HEK293 (cell line): Measurements from ENCODE around the gene ACACB.

Experiments used
- AEBP2 ChIP-seq: fragments of 450-650 bp; formaldehyde crosslinking; IDR thresholded peaks from 2 replicates; pipeline ENCODE4 v1.5.1; 2016; ENCODE audit warnings: missing biosample characterization, missing genetic modification characterization, borderline replicate concordance
- ATF2 ChIP-seq: fragments of 450-650 bp; formaldehyde crosslinking; IDR thresholded peaks from 2 replicates; pipeline ENCODE4 v1.5.1; 2016; ENCODE audit warnings: missing biosample characterization, missing genetic modification characterization, low read depth
- GFI1B ChIP-seq: fragments of 450-650 bp; formaldehyde crosslinking; IDR thresholded peaks from 2 replicates; pipeline ENCODE4 v1.5.1; 2016; ENCODE audit warnings: missing biosample characterization, missing genetic modification characterization
- GLI4 ChIP-seq: fragments of 450-650 bp; formaldehyde crosslinking; IDR thresholded peaks from 2 replicates; pipeline ENCODE4 v1.5.1; 2016; ENCODE audit warnings: missing biosample characterization, missing genetic modification characterization
- GLIS2 ChIP-seq: fragments of 450-650 bp; formaldehyde crosslinking; IDR thresholded peaks from 2 replicates; pipeline ENCODE4 v1.5.1; 2016; ENCODE audit warnings: missing biosample characterization, missing genetic modification characterization
- MZF1 ChIP-seq: fragments of 450-650 bp; formaldehyde crosslinking; IDR thresholded peaks from 2 replicates; pipeline ENCODE4 v1.5.1; 2017; ENCODE audit warnings: missing biosample characterization, missing genetic modification characterization, borderline replicate concordance
- SCRT2 ChIP-seq: fragments of 450-650 bp; formaldehyde crosslinking; IDR thresholded peaks from 2 replicates; pipeline ENCODE4 v1.5.1; 2016; ENCODE audit warnings: missing biosample characterization, missing genetic modification characterization
- TCF7L2 ChIP-seq: IDR thresholded peaks from 2 replicates; pipeline ENCODE4 v1.6.1; 2011; ENCODE audit warnings: low read depth, mild to moderate bottlenecking, inconsistent platforms, low read length, moderate library complexity, borderline replicate concordance
- YY1 ChIP-seq: fragments of 450-650 bp; formaldehyde crosslinking; IDR thresholded peaks from 2 replicates; pipeline ENCODE4 v1.5.1; 2018; ENCODE audit warnings: missing biosample characterization, missing genetic modification characterization
- ZFP41 ChIP-seq: fragments of 450-650 bp; formaldehyde crosslinking; IDR thresholded peaks from 2 replicates; pipeline ENCODE4 v1.5.1; 2016; ENCODE audit warnings: missing biosample characterization, missing genetic modification characterization, borderline replicate concordance
- ZNF112 ChIP-seq: fragments of 450-650 bp; formaldehyde crosslinking; IDR thresholded peaks from 2 replicates; pipeline ENCODE4 v1.5.0; 2017; ENCODE audit warnings: missing biosample characterization, missing genetic modification characterization
- ZNF169 ChIP-seq: fragments of 450-650 bp; formaldehyde crosslinking; IDR thresholded peaks from 2 replicates; pipeline ENCODE4 v1.5.1; 2016; ENCODE audit warnings: missing biosample characterization, missing genetic modification characterization
- ZNF175 ChIP-seq: fragments of 450-650 bp; formaldehyde crosslinking; IDR thresholded peaks from 2 replicates; pipeline ENCODE4 v1.5.1; 2016; ENCODE audit warnings: missing biosample characterization, missing genetic modification characterization
- ZNF335 ChIP-seq: fragments of 450-650 bp; formaldehyde crosslinking; conservative IDR thresholded peaks from 2 replicates; pipeline ENCODE4 v1.5.1; 2016; ENCODE audit warnings: missing biosample characterization, missing genetic modification characterization
- ZNF341 ChIP-seq: fragments of 450-650 bp; formaldehyde crosslinking; IDR thresholded peaks from 2 replicates; pipeline ENCODE4; 2016; ENCODE audit warnings: low read depth, missing biosample characterization, missing genetic modification characterization
- ZNF37A ChIP-seq: fragments of 450-650 bp; IDR thresholded peaks from 2 replicates; pipeline ENCODE4 v1.5.1; 2018; ENCODE audit warnings: missing biosample characterization, missing genetic modification characterization
- ZNF473 ChIP-seq: fragments of 450-650 bp; formaldehyde crosslinking; IDR thresholded peaks from 2 replicates; pipeline ENCODE4 v1.5.1; 2017; ENCODE audit warnings: missing biosample characterization, missing genetic modification characterization
- ZNF513 ChIP-seq: fragments of 450-650 bp; IDR thresholded peaks from 2 replicates; pipeline ENCODE4 v1.5.1; 2018; ENCODE audit warnings: missing biosample characterization, missing genetic modification characterization
- ZNF514 ChIP-seq: fragments of 450-650 bp; formaldehyde crosslinking; IDR thresholded peaks from 2 replicates; pipeline ENCODE4 v1.5.1; 2016; ENCODE audit warnings: missing biosample characterization, missing genetic modification characterization
- ZNF518A ChIP-seq: fragments of 450-650 bp; formaldehyde crosslinking; conservative IDR thresholded peaks from 2 replicates; pipeline ENCODE4 v1.5.1; 2016; ENCODE audit warnings: low read depth, missing biosample characterization, missing genetic modification characterization
- ZNF561 ChIP-seq: fragments of 450-650 bp; IDR thresholded peaks from 2 replicates; pipeline ENCODE4 v1.5.1; 2018; ENCODE audit warnings: missing biosample characterization, missing genetic modification characterization, borderline replicate concordance
- ZNF660 ChIP-seq: fragments of 450-650 bp; IDR thresholded peaks from 2 replicates; pipeline ENCODE4 v1.5.1; 2018; ENCODE audit warnings: missing biosample characterization, mild to moderate bottlenecking, missing genetic modification characterization
- ZNF692 ChIP-seq: fragments of 450-650 bp; formaldehyde crosslinking; IDR thresholded peaks from 2 replicates; pipeline ENCODE4 v1.5.1; 2016; ENCODE audit warnings: missing biosample characterization, missing genetic modification characterization
- ZNF707 ChIP-seq: fragments of 450-650 bp; formaldehyde crosslinking; IDR thresholded peaks from 2 replicates; pipeline ENCODE4 v1.5.1; 2016; ENCODE audit warnings: missing biosample characterization, missing genetic modification characterization
- ZNF777 ChIP-seq: fragments of 450-650 bp; formaldehyde crosslinking; IDR thresholded peaks from 2 replicates; pipeline ENCODE4 v1.5.1; 2017; ENCODE audit warnings: missing biosample characterization, missing genetic modification characterization, borderline replicate concordance
- ZNF785 ChIP-seq: fragments of 450-650 bp; formaldehyde crosslinking; IDR thresholded peaks from 2 replicates; pipeline ENCODE4 v1.5.1; 2016; ENCODE audit warnings: missing biosample characterization, missing genetic modification characterization
- ZNF843 ChIP-seq: fragments of 450-650 bp; formaldehyde crosslinking; IDR thresholded peaks from 2 replicates; pipeline ENCODE4 v1.5.1; 2016; ENCODE audit warnings: missing biosample characterization, missing genetic modification characterization
- ZSCAN4 ChIP-seq: fragments of 450-650 bp; formaldehyde crosslinking; IDR thresholded peaks from 2 replicates; pipeline ENCODE4 v1.5.1; 2017; ENCODE audit warnings: missing biosample characterization, missing genetic modification characterization

The ACACB gene

GRCh38 chr12:109304485-109304884 lies 188.1 kb downstream of the ACACB start (continued):
- TF ChIP-seq GLI4 (tag by site-specific recombination) (no peak), ZFP41 (tag by site-specific recombination) (no peak), ZSCAN4 (tag by site-specific recombination) (no peak), ZNF843 (tag by site-specific recombination) (no peak), ZNF777 (tag by site-specific recombination) (no peak), YY1 (tag by site-specific recombination) (no peak), ZNF513 (tag by site-specific recombination) (no peak), MZF1 (tag by site-specific recombination) (no peak), AEBP2 (tag by site-specific recombination) (no peak), GLIS2 (tag by site-specific recombination) (peak; percentile 52; the same call in 1 of the 2 replicates), ZNF518A (tag by site-specific recombination) (no peak), ZNF169 (no peak), ZNF341 (tag by site-specific recombination) (no peak; the same call in 1 of the 2 replicates), ZNF175 (tag by site-specific recombination) (no peak), SCRT2 (tag by site-specific recombination) (no peak), ZNF785 (tag by site-specific recombination) (no peak), ZNF561 (tag by site-specific recombination) (0 out of 2 replicates have a peak, but pooled peaks have one; percentile 55), ZNF335 (tag by site-specific recombination) (no peak), ZNF112 (tag by site-specific recombination) (no peak), GFI1B (no peak), ATF2 (tag by site-specific recombination) (no peak), ZNF37A (tag by site-specific recombination) (no peak), ZNF514 (tag by site-specific recombination) (no peak), ZNF660 (tag by site-specific recombination) (no peak), ZNF692 (tag by site-specific recombination) (peak; percentile 62), TCF7L2 (no peak), ZNF707 (tag by site-specific recombination) (no peak), ZNF473 (tag by site-specific recombination) (no peak)
